NCI-H2029 treated with DMSO at 0.1 percent for 48 hours (cell line): ENCODE results near the gene TSSK2.
A peak's percentile ranks its signal among the peaks of the same experiment; 100 is the strongest.

ENCODE experiments used
- DNase-seq: peaks from one replicate; lab custom pipeline; 2025; lab: John Stamatoyannopoulos, UW

Gene TSSK2

DNA sequence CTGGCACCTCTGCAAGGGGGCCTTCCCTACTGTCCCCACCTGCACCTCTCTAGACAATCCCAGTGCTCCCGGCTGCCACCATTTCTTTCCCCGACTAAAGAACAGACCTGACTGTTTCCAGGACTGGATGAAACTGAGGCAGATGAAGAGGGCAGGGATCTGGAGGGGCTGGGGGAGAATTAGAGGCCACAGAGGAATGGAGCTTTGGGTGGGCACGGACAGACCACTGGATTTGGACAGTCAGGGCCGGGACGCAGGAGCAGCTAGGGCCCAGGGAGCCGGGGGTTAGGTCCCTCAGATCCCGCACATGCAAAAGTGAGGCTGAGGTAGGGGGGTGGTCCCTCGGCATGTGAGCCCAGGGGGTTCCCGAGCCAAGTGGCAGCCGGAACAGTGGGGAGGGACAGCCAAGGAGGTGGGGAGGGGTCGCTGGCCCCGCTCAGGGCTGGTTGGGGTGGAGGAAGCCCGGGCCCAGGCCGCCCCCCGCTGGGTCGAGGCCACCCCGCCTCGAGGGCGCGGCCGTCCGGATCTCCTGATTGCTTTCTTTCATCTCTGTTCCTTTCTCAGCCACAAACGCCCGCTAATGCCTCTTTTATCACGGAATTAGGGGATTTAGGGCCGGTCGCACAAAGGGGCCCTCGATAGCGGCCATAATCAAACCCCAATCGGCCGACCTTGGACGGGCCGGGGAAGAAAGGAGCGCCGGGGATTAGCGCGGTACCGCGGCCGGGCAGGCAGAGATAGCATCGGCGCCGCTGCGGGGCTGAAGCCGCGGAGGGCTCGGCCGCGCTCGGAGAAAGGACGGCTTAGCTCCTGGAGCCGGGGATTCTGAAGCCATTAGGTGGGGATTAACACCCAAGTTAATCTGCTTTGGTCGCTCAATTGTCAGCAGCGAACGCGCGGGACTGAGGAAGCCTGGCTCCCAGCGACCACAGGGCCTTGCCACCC lies 38.2 kb downstream of the TSSK2 start:
- DNase-seq = no peak

DNA sequence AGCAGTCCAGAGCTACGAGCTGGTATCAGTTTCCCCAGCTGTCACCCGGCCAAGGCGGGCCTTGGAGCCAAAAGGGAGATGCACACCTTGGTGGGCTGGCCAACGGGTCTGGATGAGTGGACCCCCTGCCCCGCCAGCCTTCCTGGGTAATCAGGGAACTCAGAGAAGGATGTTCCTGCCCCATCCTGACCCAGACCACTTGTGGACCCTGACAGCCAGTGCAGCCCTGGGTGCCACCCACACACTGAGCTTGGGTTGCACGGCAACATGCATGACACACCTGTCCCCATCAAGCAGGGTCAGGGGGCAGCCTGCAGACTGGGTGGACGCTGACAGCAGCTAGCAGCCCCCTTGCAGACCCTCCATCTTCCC lies 38.8 kb downstream of the TSSK2 start:
- DNase-seq = no peak

DNA sequence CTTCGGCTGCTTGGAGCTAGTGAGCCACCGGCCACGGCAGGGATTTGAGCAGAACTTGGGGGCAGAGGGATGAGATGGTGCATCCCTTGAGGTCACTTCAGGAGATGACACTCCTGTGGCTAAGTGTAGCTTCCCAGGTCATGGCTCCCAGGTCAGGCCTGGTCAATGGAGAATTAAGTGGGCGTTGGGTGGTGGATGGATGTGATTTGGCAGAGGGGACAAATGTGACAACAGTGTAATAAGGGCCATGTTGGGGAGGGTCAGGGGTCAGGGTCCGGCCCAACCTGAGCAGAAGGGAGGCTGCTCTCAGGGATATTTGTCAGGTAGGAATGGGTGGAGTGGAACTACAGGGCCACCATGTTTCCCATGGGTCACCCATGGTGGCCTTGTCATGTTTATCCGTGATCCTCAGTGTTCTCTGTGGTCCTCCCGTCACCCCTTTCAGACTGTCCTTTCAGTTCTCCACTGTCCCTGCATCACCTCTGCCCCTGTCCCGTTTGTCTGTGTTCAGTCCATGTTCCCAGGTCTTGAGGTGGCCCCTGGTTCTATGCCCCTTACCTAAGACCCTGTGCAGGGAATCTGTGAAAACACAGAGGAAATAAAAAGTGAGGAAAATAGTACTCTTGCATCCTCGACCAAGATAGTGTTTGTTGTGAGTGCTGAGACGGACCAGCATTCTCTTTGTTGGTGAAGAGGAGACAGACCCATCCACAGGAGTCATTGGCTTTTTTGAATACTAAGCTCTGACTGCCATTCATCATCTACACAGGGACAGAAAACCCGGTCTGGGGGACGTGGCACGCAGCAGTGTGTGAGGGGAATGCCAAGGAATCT lies 41.3 kb downstream of the TSSK2 start:
- DNase-seq = no peak

DNA sequence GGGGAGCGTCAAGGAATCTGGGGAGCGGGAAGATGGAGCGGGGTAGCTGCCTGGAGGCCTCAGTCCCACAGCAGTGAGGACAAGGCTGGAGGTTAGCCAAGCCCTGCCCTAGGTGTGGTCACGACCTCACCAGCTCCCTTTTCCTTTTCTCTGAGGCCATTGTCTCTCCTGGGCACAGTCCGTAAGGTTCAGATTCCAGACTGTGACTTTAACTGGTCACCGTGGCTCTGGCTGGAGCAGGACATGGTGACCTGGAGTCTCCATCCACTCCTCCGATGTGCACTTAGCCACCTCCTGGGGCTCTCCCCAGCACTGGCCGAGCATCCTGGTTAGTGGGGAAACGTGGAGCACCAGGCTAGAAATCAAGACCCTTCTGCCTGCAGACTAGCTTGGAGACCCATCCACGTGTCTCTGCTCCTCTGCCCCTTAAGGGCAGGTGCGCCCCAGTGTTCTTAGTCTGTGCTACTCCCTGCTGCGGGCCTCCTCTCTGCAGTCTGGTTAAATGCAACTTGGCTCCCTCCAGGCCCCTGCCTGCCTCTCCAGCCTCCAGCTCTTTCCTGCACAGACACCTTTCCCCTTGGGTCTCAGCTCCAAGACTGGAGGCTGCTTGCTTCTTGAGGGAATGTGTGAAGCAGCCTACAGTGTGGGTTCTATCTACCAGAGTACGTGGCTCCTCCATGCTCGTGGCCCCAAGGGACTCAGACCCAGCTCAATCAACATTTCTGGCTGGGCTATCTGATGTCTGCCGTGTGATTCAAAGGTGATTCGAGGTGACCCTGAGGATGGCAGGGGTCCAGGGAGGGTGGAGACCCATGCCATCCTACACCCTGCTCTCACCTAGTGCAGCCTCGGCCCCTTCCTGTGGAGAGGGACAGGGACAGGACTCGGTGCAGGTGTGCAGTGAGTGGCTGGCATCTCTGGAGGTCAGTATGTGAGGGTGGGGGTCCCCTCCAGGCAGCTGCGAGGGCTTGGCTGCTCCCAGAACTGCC lies 42.2 kb downstream of the TSSK2 start:
- no peak for DNase-seq

DNA sequence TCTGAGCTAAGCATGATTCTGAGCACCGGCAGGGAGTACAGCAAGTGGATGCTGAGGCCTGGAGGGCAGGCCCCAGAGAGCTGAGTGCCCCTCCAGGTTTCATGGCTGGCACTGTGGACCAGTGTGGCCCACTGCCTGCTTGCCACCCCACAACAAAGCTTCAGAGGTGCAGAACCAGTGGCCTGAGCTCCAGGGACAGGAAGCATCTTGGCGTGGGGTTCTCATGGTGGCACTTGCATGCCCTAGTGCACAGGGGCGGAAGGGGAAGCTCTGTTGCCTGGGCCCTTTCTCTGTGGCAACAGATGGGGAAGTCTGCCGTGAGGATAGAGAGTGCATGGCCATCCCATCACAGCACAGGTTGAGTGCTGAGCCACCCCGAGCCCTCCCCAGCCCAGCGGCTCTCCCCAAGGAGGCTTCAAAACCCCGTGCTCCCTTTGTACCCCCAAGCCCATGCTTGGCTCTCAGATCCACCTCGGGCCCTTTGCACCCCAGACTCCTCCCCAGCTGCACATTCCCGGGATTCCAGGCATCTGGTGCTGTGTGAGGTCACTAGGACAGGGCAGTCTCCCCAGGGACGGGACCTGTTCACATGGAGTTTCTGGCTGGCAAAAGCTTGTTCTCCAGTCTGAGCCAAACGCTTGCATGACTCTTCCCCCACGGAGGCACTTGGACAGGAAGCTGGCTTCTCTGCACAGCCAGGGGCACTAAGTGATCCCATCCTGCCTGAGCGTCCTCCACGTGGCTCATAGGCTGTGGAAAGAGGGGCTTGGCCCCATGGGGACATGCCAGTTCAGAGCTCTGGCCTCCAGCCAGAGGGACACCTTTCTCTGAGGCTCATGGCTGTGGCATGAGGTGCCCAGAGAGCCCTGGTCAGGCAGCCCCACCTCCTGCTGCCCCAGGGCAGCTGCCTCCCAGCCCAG lies 43.3 kb downstream of the TSSK2 start:
- no peak for DNase-seq

DNA sequence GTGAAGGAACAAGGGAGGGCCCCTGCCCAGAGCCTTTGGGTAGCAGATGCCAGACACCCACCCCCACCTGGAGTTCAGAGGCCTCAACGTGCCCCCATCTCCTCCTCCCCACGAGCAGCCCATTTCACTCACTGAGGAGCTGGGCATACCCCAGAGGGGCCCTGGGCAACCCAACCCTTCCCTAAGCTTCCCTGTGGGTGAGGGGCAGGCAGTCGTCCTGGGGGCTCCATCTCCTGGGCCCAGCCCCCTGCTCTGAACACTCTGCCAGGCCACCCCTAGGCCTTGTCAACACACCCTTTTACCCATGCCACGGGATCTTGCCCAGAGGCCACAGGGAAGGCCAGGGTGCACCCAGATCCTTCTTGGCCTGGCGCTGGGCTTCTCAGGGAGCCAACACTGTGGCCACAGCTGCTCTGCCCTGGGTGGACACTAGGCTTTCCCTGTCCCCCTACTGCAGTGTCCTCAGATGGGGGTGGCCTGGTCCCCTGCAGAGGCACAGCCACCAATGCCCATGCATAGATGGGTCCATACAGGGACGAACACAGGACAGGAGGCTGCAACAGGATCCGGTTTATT lies 44.0 kb downstream of the TSSK2 start:
- no peak for DNase-seq

DNA sequence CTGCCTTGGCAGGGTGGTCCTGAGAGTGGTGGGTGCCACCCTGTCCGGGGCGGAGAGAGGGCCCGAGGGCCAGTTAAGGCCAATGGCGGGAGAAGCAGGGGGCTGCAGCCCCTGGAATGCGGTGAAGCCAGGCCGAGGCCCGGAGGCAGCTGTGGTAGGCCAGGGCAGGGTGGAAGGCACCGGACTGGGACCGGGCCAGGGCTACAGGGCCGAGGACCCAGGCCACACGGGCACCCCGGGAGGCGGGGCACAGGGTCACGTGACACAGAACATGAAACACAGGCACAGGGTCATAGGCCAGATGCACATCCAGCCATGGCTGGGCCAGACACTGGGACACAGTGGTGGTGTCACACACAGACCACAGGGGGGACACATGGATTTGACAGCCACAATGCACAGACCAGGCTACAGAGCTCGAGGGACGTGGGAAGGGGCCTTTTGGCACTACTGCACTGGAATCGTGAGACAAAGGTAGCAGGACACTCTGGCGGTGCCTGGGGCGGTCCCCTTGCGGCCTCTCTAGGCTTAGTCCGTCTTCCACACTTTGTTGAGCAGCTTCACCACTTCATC lies 44.6 kb downstream of the TSSK2 start:
- no peak for DNase-seq

DNA sequence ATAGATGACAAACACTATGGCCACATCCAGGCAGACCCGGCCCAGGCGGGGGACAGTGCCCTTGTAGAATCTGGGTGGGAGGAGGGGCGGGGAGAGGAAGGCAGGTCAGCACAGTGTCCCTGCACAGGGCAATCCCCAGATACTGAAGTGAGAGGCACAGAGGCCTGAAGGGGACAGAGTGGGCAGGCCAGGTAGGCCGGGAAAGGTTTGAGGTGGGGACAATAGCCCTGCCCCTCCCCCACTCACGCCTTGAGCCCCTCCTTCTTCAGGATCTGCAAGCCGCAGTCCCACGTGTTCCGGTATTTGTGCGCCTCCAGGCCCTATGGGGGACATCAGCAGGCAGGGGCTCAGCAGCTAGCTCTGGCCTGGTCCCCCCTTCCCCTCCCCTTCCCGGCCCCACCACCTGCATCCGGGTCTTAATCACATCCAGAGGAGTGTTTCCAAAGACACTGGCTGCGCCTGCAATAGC lies 45.1 kb downstream of the TSSK2 start:
- DNase-seq = no peak

DNA sequence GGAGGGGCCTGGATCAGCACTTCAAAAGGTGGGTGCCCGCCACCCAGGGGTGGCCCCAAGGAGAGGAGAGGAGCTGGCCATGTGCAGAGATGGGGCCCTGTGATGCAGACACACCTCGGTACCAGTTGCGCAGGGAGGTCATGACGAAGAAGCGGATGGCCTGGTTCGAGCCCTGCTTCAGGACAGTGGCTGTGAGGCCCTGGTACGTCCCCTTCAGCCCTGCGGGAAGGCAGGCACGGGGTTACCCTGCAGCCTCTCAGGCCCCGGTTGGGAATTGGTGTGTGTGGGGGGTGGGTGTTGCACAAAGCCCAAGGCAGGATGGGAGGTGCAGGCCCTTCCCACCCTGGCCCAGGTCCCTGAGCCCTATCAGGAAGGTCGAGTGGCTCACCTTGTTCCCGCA lies 45.6 kb downstream of the TSSK2 start:
- DNase-seq = no peak

DNA sequence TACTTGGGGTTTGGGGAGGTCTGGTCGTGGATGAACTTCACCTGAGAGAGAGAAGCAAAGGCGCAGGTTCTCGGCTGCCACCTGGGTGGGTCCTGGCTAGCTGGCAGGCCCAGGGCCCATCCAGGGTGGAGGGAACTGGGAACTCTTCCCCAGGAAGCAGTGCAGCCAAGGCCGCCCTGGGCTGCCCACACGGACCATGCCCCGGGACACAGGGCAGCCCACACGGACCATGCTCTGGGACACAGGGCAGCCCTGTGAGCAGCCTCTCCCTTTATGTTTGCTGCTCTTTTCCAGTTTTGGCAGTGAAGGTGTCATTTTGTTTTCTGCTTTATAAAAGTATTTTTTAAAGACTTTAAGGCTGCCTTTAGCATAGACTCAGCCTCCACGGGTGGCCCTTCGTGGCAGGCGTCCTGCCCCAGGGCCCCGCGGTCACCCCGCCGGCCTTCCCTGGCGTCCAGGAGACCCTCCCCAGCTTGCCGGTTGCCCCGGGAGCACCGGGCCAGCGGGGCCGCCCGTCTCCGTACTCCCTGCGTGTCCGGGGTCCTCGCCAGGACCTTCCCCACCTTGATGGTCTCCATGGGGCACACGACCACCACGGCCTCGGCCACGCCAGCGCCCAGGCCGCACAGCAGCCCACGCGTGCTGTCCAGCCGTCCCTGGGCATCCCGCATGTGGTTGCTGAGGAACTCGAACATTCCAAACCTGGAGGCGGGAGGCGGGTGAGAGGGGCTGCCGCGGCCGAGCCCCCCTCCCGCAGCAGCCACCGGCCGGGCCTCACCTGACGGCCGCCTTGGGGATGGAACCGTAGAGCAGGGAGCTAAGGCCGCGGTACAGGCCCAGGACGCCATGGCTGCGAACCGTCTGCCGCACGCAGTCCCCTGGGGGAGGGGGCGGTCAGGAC lies 46.3 kb downstream of the TSSK2 start:
- DNase-seq = no peak

DNA sequence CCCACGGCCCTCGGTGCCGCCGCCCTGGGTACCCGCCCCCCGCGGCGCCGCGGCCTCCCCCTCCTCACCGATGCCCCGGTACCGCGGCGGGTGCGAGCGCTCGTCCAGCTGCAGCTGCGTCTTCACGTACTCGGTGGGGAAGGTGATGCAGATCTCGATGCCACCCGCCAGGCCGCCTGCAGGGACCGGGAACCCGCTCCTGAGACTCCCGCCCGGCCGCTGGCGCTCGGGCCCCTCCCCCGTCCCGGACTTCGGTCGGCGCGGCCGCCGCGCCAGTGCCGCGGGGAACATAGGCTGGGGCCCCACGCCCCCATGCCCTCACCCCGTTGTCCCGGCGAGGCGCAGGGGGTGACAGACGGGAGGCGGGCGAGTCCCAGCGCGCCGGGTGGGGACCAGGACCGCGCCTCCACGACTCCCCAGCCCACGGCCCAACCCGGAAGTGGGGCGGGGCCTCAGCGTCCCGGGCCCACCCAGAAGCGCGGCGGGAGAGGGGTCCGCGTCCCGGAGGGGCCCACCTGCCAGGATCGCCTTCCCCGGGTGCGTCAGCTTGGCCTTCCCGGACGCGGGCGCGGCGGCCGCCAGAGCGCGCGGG lies 47.1 kb downstream of the TSSK2 start:
- no peak for DNase-seq

DNA sequence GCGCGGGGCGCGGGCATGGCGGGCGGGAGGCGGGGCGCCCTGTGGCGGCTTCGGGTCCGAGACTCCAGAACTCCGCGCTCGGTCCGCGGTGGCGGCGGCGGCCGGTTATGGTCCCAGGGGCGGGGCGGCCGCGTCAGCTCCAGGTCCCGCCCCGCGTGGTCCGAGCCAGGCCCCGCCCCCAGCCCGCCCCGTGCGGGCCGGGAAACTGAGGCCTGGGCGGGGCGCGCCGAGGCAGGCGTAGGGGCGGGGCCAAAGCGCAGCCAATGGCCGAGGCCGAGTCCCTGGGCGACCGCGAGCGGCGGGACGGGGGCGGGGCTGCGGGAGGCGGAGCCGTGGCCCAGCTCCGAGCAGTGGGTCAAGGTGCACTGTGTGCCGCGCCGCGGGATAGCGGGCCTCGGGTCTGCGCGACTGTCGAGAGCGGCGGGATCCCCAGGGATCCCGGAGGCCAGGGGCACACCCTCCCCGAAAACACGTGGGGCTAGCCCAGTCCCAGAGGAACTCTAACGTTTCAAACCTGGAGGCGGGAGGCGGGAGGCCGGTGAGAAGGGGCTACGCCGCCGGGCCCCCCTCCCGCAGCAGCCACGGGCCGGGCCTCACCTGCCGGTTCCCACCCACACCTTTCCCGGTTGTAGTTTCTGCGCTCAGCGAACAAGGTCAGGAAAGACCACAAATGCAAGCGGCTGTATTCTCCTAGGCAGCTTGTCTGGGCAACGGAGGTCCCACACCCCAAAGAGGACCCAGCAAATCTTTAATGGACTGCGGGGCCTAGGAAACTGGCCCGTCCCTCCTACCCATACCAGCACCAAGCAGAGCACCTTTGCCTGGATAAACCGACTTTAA lies 47.8 kb downstream of the TSSK2 start, which contains the start of gene SLC25A1:
SLC25A1 (minus strand) TSS at position 80 of the 840 bp plus-strand sequence; CDS start at position 17, 63 bp downstream.
- DNase-seq = peak; percentile 27

DNA sequence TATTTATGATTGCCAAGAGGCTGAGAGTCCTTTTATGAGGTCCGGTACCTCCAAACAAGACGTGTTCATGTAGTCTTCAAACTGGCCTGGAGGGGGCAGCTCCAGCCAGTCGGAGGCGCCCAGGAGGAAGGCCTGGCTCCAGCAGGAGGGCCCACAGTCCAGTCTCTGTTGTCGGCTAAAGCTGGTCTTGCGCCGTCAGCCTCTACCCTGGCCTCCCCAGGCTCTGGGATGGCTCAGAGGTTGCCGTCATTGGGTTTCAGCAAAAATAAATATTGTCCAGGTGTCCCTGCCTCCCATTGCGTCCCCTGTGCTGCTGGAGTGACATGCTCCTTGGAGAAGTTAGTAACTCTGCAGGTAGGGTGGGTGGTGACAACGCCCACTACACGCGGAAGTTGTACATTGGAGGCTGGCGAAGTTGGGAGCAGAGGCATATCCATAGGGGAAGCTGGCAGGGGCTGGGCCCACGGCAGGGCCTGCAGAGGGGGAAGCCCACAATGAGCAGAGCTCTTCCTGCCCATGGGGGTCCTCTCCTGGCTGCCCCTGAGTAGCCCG lies 48.5 kb downstream of the TSSK2 start:
- peak; percentile 36 for DNase-seq

DNA sequence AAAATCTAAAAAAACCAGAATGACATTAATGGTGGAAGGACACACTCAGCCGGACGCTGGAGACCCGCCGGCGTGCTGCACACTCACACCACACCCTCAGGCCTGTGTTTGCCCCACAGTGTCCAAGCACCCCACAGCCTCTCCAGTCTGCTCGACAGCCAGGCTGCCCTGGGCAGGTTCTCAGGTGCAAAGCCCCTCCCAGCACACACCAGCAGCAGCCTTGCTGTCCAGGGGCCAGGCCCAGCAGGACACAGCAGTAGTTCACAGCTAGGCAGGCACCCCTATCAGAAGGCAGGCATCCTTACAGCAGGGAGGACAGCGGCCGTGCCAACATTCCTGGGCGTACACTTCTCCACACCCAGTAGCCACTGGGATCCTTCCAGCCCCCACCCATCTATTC lies 49.1 kb downstream of the TSSK2 start:
- no peak for DNase-seq

DNA sequence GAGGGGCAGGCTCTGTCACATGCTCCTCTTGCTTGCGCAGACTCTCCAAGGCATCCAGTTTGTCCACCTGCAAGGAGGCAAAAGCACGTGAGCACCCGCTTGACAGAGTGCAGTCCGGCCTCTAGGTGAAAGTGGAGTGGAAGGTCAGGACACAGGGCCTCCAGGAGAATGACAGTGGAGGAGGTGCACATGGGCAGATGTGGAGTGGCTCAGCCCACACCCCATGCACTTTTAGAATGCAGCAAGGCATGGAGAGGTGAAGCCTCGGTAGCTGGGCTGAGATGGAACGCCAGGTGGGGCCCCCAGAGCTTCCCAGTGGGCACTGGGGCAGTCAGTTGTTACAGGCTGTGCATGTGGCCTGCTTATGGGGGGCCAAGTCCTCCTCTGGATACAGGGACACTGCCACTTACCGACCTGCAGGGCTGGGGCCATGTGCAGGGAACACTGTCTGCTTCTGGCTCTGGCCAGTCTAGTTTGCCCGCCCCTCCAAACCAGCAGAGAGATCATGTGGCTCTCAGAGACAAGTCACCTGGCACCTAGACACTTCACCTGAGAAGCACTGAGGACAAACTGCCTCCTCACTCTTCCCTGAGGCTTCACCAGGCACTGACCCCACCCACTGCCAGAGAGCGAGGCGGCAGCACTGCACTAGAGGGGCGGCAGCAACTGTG lies 49.8 kb downstream of the TSSK2 start:
- DNase-seq = no peak

DNA sequence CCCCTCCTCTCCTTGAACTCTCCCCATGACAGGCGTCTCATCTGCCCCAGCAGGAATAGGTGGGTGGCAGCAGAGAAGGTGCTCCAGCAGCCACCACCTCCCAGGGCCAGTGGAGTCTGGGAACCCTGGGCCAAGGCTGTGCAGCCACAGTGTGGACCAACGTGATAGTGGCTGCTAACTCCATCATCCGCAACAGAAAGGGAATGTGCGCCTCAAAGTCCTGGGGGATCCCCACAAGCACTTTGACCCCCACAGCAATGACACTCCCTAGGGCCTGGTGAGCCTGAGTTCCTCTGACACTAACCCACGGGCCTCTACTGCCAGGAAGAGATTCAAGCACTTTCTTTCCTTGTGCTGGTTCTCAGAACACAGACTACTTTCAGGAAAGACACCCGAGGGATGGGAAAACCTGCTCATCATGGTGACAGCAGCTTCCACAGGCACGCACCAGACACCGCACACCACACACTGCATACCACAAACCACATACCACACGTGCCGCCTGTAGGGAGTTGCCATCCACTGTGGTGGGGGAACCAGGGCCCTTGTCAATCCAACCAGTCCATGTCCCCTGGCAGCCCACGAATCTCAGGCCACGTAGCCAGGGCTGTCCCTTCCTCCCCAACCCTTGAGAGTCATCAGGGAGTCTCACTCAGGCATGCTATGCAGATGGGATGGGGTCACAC lies 50.8 kb downstream of the TSSK2 start:
- DNase-seq = no peak
